Transverse colon (tissue), 4 donors: ENCODE results near the gene SOD1.

Experiments used
- EP300 ChIP-seq: sonication (generic); formaldehyde crosslinking; IDR thresholded peaks from one replicate; pipeline ENCODE4 v1.6.1; 2017; ENCODE audit warnings: antibody characterized with exemption, low read depth
- POLR2A ChIP-seq: fragments of 450-650 bp; IDR thresholded peaks from one replicate; pipeline ENCODE4 v1.6.1; 2016; ENCODE audit warnings: antibody characterized with exemption, mild to moderate bottlenecking, moderate library complexity
- POLR2AphosphoS5 ChIP-seq, 3 donors: sonication (generic); formaldehyde crosslinking; IDR thresholded peaks; one replicate each; pipeline ENCODE4 v1.6.1; 2016; ENCODE audit warnings: antibody characterized with exemption in 3 of 3
- TF ChIP-seq, protein P1 (sequence below), 5 experiments: fragments of 200-600 bp in 3 of 5; fragments of 450-650 bp in 2 of 5; sonication (generic) in 3 of 5; IDR thresholded peaks; 1 replicate in 2 of 5; 2 replicates in 3 of 5; pipeline ENCODE4 v1.5.1; 2016 to 2017; ENCODE audit warnings: antibody characterized with exemption in 5 of 5, inconsistent platforms in 3 of 5, mild to moderate bottlenecking in 2 of 5, moderate library complexity in 1 of 5

GRCh38 chr21:31647650-31648049 is 11.8 kb upstream of the SOD1 start:
- TF ChIP-seq, protein P1, sequence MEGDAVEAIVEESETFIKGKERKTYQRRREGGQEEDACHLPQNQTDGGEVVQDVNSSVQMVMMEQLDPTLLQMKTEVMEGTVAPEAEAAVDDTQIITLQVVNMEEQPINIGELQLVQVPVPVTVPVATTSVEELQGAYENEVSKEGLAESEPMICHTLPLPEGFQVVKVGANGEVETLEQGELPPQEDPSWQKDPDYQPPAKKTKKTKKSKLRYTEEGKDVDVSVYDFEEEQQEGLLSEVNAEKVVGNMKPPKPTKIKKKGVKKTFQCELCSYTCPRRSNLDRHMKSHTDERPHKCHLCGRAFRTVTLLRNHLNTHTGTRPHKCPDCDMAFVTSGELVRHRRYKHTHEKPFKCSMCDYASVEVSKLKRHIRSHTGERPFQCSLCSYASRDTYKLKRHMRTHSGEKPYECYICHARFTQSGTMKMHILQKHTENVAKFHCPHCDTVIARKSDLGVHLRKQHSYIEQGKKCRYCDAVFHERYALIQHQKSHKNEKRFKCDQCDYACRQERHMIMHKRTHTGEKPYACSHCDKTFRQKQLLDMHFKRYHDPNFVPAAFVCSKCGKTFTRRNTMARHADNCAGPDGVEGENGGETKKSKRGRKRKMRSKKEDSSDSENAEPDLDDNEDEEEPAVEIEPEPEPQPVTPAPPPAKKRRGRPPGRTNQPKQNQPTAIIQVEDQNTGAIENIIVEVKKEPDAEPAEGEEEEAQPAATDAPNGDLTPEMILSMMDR (IDR thresholded peaks at IDR 0.05), result no peak
- no peak for TF ChIP-seq POLR2A
- no peak for TF ChIP-seq POLR2AphosphoS5 (IDR thresholded peaks at IDR 0.05)
- TF ChIP-seq EP300, result no peak
